HG02943 (cell line): ENCODE data around the gene LTBR.

Experiments
- ATAC-seq: cut with Tn5 transposase; IDR thresholded peaks from one replicate; pipeline ENCODE4 v1.9.1; 2021; ENCODE audit warnings: mild to moderate bottlenecking, low read depth, moderate library complexity; ENCODE audit not compliant: unreplicated experiment

The LTBR gene

GRCh38 chr12:6380141-6381121 is 3.5 kb upstream of the LTBR start:
- ATAC-seq, result no peak

GRCh38 chr12:6382371-6382770 is 1.6 kb upstream of the LTBR start:
- no peak for ATAC-seq

GRCh38 chr12:6382982-6383381 is 980 bp upstream of the LTBR start:
- no peak for ATAC-seq

DNA sequence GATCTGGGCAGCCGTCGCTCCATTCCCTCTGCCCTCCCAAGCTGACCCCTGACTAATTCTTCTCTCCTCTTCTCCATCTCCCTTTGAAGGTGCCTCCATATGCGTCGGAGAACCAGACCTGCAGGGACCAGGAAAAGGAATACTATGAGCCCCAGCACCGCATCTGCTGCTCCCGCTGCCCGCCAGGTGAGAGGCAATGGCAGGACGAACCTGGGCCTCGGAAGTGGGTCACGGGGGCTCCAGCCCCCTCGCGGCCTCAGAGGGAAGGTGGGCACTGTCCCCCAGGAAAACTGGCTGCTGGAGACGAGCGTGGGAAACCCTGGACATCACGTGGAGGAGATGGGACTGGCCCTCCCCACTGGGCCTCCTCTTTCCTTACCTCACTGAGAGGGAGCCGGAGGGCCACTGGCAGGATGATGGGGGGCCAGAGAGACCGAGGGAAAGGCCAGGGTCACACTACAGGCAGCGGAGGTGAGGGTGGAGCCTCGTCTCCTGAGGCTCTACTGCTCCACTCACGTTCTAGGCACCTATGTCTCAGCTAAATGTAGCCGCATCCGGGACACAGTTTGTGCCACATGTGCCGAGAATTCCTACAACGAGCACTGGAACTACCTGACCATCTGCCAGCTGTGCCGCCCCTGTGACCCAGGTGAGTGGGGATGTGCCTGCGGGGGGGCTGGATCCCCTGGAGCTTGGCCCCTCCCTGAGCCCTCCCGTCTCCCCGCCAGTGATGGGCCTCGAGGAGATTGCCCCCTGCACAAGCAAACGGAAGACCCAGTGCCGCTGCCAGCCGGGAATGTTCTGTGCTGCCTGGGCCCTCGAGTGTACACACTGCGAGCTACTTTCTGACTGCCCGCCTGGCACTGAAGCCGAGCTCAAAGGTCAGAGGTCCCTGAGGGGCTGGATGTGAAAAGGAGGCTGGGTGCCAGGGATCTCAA is 806 bp downstream of the LTBR start:
- no peak for ATAC-seq

- no peak for ATAC-seq
Measured at GRCh38 chr12:6386038-6386437, 2.1 kb downstream of the LTBR start.

DNA sequence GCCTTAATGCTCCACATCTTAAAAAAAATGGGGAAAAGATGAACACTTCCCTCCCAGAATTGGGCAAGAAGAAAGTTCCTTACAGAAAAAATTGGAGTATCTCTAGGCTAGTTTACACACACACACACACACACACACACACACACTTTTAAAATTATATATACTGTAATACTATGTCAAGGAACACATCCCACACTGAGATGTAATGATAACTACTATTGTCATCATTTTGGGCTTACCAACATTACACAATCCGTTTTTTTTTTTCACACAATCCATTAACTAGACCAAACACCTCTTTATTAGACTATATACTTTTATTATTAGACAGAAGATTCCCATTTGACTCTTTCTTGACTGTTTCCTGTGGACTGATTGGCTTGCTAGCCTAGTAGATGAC is 2.5 kb downstream of the LTBR start:
- ATAC-seq, result no peak

DNA sequence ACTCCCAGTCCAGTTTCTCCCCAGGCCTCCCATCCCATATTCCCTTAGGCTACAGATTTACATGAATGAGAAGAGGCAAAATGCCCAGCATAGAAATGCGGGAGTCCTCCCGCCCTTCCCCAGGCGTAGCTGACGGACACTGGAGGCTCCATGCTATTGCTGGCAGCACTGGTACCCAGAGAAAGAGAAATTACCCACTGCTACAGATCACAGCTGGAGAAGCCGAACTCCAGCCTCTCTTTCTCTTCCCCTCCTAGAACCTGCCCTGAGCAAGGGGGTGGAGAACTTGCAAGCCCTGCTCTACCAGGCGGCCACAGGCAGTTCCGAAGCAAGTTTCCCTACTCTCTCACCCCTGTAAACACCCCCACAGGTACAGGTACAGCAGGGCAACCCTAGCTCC is 3.6 kb downstream of the LTBR start:
- no peak for ATAC-seq

DNA sequence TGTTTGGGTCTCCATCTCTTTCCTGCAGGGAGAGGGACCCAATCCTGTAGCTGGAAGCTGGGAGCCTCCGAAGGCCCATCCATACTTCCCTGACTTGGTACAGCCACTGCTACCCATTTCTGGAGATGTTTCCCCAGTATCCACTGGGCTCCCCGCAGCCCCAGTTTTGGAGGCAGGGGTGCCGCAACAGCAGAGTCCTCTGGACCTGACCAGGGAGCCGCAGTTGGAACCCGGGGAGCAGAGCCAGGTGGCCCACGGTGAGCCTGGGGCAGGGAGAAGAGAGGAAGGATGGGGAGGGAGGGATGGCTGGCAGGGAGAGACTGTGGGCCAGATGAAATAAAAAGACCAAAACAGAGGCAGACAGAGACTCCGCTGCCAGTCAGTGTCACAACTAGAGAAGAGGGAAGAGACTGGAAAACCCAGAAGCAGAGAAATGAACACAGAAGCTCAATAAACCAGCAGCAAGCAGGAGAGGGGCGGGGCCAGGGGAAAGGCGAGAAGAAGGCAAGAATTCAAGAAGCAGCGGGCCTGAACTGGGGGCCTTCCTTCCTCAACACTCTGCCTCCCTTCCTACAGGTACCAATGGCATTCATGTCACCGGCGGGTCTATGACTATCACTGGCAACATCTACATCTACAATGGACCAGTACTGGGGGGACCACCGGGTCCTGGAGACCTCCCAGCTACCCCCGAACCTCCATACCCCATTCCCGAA is 6.3 kb downstream of the LTBR start:
- no peak for ATAC-seq

DNA sequence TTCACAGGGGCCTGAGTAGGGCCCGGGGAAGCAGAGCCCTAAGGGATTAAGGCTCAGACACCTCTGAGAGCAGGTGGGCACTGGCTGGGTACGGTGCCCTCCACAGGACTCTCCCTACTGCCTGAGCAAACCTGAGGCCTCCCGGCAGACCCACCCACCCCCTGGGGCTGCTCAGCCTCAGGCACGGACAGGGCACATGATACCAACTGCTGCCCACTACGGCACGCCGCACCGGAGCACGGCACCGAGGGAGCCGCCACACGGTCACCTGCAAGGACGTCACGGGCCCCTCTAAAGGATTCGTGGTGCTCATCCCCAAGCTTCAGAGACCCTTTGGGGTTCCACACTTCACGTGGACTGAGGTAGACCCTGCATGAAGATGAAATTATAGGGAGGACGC is 7.1 kb downstream of the LTBR start:
- ATAC-seq, result no peak

GRCh38 chr12:6392504-6392903 is 8.5 kb downstream of the LTBR start:
- ATAC-seq, result no peak

DNA sequence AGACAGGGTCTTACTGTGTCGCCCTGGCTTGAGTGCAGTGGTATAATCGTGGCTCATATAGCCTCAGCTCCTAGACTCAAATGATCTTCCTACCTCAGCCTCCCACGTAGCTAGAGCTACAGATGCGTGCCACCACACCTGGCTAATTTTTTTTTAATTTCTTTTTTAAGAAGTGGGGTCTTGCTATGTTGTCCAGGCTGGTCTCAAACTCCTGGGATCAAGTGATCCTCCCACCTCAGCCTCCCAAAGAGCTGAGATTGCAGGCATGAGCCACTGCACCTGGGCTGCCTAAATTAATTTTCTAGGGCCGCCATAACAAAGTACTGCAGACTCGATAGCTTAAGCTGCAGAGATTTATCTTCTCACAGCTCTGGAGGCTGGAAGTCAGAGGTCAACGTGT is 9.1 kb downstream of the LTBR start:
- no peak for ATAC-seq

- ATAC-seq, result no peak
Measured at GRCh38 chr12:6394398-6394797, 10.4 kb downstream of the LTBR start.

DNA sequence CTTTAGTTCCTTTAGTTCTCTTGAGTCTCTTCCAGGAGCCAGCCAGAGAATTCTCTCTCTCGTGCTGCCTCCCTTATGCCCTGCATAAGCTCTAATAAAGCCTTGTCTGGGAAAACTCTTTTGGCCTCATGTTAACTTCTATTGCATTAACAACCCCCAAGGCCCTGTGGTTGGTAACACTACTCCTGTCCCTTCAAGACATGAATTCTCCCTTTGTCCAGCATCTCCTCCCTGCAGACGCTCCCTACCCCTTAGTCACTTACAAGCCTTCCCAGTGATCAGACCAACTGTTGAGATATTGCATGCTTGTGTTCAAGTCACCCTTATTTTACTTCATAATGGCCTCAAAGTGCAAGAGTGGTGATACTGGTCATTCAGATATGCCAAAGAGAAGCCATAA is 12.1 kb downstream of the LTBR start:
- ATAC-seq, result no peak

DNA sequence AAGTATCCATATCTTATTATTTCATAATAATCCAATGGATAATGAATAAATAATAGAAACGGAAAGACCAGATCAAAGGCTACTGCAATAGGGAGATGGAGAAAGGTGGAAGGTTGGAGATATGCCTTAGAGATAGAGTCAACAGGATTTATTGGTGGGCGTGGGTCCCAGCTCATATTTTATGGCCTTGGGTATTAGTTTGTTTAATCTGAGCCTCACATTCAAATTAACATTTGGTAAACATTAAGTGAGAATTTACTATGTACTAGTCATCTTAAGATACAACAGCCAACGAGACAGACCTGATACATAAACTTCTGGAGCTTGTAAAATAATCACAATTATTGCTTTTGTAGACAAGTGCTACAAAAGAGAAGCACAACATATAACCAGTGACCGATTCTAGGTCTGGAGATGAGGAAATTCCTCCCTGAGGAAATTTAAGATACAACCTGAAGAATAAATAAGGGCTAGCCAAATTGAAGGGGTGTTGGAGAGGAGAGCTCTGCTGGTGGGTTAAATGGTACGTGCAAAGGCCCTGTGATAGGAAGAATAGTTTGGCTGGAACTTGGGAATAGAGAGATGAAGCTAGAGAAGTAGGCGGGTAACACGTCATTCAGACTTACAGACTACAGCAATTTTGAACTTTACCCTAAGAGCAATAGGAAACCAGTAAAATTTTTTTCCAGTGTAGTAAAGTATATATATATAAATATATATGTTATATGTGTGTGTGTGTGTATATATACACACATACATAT is 16.1 kb downstream of the LTBR start:
- no peak for ATAC-seq

- no peak for ATAC-seq
Measured at GRCh38 chr12:6404390-6404789, 20.4 kb downstream of the LTBR start.

DNA sequence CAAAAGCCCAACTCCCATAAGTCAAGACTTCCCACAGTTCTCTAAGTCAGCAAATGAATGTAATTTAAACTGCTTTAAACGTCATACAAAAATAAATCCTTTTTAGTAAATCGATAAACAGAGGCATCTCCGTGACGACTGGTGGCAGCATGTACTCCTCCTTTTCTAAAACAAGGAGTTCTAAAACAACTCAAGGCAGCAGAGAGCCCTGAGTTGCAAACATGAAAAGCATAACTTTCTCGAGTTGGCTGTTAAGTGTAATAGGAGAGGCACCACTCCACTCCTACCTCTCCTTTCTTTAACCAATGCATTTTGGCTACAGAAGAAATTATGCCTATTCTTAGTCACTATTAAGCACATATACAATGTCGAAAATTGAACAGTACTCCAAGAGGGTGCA is 22.0 kb downstream of the LTBR start:
- ATAC-seq, result no peak

DNA sequence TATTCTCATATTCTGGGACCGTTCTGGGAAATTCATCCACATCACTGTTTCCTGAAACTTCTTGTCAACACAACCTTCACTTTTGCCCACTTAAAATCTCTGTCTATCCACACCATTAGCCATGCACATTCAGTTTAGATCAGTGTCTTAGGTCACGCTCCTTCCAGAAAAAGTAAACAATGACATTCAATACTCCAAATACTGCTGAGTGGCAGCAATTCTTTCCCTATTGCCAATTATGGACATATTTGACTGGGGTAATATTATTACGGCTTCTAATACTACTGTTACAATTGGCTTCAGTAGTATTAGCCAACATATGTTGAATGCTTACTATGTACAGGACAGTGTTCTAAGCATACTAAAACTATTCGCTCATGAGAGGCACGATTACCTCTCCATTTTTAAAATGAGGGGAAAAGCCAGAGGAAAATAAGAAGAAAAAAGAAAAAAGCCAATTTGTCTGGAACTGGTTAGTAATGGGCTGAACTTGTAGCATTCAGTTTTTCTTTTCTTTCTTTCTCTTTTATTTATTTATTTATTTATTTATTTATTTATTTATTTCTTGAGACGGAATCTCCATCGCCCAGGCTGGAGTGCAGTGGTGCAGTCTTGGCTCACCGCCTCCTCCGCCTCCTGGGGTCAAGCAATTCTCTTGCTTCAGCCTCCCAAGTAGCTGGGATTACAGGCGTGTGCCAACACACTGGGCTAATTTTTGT is 23.4 kb downstream of the LTBR start:
- no peak for ATAC-seq

DNA sequence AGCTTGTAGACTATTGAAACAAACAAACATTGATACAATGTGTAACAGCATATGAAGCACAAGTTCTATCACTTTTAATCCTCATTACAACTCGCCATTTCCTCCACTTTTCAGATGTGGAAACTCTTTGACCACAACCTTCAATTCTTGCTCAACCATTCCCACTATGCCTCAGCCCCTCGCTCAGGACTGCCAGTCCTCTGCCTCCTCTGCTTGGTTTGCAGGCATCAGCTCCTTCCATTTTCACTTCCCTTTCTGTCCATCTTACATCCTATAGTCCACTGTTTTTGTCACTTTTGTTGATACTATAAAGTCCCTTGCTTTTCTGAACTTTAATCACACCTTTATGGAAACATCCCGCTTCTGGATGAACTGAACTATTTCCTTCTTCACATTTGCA is 32.6 kb downstream of the LTBR start:
- ATAC-seq, result no peak

DNA sequence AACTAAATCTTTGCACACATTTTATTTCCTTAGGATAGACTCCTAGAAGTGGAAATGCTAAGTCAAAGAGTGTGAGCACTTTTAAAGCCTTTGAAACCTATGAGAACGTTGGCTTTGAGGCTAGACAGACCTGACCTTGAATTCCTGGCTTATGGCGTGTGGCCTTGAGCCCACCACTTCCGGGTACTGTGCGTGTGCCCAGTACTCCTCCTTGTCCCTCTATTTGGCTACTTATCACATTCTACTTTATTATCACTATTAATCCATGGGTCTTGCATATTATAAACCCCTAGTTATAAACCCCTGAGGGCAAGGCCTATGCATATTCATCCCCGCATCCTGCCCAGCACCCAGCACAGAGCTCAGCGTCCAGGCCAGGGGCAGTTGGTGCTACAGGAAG is 34.8 kb downstream of the LTBR start:
- ATAC-seq, result no peak
